22Rv1 (cell line): ENCODE measurements around the gene SPRN.
"Not testable (repeated sequence)": the region's sequence is repeated elsewhere in the genome, so short reads cannot be mapped to it uniquely, and the experiment has no call there.

Source experiments
- ZFX ChIP-seq: fragments of 450-650 bp; IDR thresholded peaks from 2 replicates; pipeline ENCODE4 v1.6.1; 2017; ENCODE audit warnings: antibody characterized with exemption, borderline replicate concordance
- TF ChIP-seq, protein P1 (sequence below): fragments of 450-650 bp; IDR thresholded peaks from 2 replicates; pipeline ENCODE4 v1.5.1; 2017; ENCODE audit warnings: mild to moderate bottlenecking

DNA sequence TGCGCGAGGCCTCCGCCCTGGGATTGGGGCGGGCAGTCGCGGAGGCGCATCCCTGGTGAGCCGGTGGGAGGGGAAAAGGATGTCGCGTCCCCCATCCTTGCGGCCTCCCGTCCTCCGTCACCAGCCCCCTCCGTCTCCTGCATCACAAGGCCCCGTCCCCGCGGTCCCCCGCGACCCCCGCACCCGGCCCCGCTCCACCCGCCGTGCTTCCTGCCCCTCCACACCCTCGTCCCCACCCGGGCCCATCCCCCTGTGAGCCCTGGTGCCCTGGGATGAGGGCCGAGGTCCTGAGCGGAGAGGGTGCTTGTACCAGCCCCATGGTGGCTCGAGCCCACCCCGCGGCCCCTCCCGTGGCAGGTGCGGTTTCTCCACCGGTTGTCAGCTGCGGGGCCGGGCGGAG, at the start of gene SPRN:
- TF ChIP-seq, protein P1, sequence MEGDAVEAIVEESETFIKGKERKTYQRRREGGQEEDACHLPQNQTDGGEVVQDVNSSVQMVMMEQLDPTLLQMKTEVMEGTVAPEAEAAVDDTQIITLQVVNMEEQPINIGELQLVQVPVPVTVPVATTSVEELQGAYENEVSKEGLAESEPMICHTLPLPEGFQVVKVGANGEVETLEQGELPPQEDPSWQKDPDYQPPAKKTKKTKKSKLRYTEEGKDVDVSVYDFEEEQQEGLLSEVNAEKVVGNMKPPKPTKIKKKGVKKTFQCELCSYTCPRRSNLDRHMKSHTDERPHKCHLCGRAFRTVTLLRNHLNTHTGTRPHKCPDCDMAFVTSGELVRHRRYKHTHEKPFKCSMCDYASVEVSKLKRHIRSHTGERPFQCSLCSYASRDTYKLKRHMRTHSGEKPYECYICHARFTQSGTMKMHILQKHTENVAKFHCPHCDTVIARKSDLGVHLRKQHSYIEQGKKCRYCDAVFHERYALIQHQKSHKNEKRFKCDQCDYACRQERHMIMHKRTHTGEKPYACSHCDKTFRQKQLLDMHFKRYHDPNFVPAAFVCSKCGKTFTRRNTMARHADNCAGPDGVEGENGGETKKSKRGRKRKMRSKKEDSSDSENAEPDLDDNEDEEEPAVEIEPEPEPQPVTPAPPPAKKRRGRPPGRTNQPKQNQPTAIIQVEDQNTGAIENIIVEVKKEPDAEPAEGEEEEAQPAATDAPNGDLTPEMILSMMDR: not testable (repeated sequence)
- TF ChIP-seq ZFX: not testable (repeated sequence)
